Head of caudate nucleus (tissue), 42 donors: ENCODE data around the gene NF1.

Source experiments
- DNase-seq, 42 donors: peaks; one replicate each; pipeline versions ENCODE4 v3.0.0 to v3.0.0-alpha.2; 2020 to 2021; ENCODE audit warnings: mixed read lengths in 7 of 42
- intact Hi-C: fragments of 100-400 bp; cut with DNase I; formaldehyde crosslinking; loops from one replicate; pipeline ENCODE4 v1.15.0; 2022

Gene NF1

GRCh38 chr17:31388770-31389656, 294.2 kb downstream of the NF1 start:
- peak in 37 of 42 donors; percentile 42 to 89 (median 69) for DNase-seq
- intact Hi-C loops: loop anchor here (5.0 kb wide), 1 partner anchor 138 kb away; no protein-coding TSS in a partner anchor

DNA sequence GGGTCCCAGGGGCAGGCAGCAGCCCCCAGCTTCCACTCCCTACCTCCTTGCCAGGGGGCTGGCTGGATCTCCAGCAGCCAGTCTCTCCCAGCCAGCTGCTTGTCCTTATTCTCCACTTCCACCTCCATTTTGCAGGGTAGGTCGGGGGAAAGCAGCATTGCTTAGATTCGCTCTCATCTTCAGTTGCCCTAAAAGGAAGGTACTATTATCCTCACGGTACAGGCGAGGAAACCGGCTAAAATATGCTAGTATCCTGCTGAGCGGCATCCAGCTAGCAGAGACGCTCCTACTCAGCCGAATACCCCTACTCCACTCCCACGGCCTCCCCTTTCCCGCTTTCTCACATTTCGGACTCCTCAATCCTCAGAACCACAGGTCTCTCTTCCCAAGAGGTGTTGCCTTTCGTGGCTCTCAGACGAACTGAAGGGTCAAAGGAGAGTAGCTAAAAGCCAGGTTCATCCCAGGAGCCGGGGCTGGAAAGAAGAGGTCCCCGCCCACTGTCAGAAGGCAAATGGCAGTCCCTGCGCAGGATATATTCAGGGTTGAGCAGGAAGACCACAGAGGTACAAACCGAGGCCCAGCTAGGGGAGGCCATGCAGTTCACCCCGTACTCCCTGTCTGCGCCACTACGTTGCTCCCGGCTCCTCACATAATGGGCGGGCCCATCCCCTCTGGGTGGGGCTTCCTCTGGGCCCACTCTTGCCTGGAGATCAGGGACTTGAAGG, 295.0 kb downstream of the NF1 start:
- intact Hi-C loops: loop anchor here (5.0 kb wide), 1 partner anchor 137 kb away; no protein-coding TSS in a partner anchor
- DNase-seq: peak in 4 of 42 donors; percentile 24 to 43 (median 36)

DNA sequence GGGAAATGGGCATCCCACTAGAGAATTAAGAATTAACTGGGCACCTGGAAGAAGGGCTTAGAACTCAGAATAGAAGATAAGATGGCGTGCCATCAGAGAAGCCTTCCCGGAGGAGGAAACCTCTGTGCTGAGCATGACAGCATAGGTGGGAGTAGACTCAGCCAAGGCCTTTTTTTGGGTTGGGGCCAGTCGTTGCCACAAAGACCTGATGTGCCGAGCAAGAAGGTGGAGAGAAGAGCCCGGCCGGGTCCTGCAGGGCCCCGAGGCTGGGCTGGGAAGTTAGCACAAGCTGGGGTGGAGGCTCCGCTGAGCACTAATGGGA, 295.6 kb downstream of the NF1 start:
- intact Hi-C loops: no loop called here

DNA sequence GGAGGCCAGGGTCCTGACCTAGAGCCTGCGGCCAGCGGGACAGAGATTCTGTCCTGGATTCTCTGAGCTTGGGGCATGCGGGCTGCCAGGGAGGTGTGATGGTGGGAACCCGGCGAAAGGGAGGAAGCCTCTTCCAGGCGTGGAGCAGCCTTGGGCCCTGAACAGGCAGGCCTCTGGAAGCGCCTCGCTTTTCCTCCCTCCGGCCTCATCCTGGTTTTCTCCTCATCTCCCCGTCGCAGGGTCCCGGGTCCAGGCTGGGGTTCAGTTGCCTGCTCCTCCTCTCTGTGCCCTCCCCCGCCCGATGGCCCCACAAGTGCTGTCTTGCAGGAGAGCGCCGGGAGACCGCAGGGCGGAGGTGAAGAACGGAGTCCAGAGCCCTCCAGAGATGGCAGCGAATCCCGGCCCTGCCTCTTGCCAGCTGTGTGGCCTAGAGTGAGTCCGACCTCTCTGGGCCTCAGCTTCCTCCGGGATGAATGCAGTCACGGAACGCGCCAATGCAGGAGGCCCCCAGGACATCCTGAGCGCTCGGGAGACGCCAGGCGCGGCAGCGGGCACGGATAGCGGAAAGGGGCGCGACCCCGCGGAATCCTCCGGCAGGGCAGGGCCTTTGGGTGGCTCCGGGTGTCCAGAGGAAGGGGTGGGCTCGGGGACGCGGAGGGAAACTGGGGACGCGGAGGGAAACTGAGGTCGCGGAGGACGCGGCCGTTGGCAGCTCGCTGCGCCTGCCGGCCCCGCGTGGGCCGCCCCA, 296.1 kb downstream of the NF1 start:
- peak in 12 of 42 donors; percentile 18 to 62 (median 40) for DNase-seq
- intact Hi-C loops: no loop called here

More for the DNA sequence above, 295.6 kb downstream of the NF1 start:
- DNase-seq: peak in 1 of 42 donors; percentile 25

DNA sequence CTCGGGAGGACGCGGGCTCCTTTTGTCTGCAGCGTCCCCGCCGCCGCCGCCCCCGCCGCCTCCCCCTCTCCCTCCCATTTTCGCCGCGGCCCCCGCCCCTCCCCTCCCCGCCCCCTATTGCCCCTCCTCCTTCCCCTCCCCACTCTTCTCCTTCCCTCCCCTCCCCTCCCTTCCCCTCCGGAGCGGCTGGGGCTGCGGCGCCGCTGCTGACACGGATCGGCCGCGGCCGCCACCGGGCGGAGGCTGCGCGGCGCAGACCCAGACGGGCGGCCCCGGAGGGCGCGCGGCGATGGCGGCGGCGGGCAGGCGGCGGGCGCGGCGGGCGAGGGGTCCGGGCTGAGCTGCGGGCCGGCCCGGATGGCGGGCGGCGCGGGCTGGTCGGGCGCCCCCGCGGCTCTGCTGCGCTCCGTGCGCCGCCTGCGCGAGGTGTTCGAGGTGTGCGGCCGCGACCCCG, 296.7 kb downstream of the NF1 start, which contains the start of gene RAB11FIP4:
TSS of gene RAB11FIP4 (plus strand) at position 180 of the 454 bp plus-strand sequence. CDS start at position 358, 178 bp downstream.
- intact Hi-C loops: no loop called here
- peak in 37 of 42 donors; percentile 40 to 82 (median 62) for DNase-seq

- peak in 36 of 42 donors; percentile 23 to 76 (median 53) for DNase-seq
- intact Hi-C loops: no loop called here
Measured at GRCh38 chr17:31392002-31392855, 297.5 kb downstream of the NF1 start.

DNA sequence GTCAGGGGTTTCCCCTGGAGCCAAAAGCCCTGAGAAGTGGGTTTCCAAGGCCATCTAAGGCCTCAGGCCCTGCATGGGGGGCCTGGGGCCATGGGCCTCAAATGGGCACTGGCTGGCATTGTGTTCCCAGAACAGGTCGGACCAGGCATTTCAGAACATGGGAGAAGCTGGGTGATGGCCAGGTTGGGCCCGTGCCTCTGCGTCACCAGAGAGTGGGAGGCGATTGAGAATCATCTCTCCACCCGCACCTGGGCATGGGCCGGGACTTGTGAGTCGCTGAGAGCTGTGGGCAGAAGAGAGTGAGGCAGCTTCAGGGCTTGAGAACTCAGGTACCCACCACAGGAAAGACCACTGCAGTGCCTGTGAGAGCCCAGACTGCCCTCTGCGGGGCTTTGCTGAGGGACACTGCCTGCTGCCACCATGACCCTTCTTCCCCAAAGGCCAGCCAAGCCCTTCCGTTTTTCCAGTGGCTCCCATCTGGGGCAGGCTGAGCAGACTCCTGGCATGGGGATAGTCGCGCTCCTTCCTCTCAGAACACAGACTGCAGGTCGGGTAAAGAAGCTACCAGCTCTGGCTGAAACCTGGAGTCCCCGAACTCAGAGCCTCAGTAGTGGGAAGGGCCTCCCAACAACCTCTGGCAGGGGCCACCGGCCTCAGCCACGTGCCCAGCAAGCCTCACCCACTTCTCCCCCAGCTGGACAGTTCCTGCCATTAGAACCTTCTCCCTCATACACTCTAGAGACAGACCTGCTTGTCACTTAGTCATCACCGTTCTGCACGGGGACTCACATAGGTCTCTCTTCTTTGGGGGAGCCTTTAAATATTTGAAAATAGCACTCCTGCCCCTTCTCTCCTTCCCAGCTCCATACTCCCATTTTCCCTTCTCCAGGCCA, 298.3 kb downstream of the NF1 start:
- DNase-seq: peak in 27 of 42 donors; percentile 22 to 73 (median 54)
- intact Hi-C loops: no loop called here

GRCh38 chr17:31393749-31394146, 299.0 kb downstream of the NF1 start:
- peak in 8 of 42 donors; percentile 4 to 39 (median 16) for DNase-seq
- intact Hi-C loops: no loop called here

- peak in 41 of 42 donors; percentile 40 to 91 (median 72) for DNase-seq
- intact Hi-C loops: no loop called here
Measured at GRCh38 chr17:31394544-31394943, 299.8 kb downstream of the NF1 start.

DNA sequence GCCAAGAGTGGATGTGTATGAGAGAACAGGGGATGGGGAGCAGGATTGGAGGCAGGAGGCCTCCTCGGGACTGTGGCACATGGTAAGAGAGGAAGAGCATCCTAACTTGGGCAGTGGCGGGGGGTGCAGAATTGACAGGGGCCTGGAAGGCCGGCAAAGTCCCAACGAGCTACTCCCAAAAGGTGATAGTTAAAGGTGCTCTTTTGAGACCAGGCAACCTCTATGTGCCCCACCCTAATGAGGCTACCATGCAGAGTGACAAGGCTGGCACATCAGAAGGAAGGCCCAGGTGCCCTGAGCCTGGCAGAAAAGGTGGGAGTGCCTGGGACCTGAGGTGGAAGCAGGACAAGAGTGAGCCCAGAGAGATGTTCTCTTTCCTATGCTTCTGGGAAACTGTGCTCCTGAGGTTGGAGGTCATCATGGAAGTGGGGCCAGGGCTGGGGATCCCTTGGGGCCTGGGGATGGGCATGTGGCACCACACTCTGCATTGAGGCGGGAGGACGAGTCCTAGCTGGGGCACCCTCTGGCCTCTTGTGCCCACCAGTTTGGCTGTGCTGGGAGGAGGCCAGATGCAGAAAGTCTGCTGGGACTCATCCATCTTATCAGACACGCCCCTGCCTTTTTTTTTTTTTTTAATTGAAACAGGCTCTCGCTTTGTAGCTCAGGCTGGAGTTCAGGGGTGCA, 302.6 kb downstream of the NF1 start:
- intact Hi-C loops: no loop called here
- DNase-seq: peak in 10 of 42 donors; percentile 1 to 36 (median 12)

GRCh38 chr17:31398381-31399311, 303.9 kb downstream of the NF1 start:
- DNase-seq: peak in 11 of 42 donors; percentile 2 to 38 (median 10)
- intact Hi-C loops: no loop called here

GRCh38 chr17:31400481-31400950, 305.7 kb downstream of the NF1 start:
- DNase-seq: peak in 4 of 42 donors; percentile 2 to 26 (median 10)
- intact Hi-C loops: no loop called here

DNA sequence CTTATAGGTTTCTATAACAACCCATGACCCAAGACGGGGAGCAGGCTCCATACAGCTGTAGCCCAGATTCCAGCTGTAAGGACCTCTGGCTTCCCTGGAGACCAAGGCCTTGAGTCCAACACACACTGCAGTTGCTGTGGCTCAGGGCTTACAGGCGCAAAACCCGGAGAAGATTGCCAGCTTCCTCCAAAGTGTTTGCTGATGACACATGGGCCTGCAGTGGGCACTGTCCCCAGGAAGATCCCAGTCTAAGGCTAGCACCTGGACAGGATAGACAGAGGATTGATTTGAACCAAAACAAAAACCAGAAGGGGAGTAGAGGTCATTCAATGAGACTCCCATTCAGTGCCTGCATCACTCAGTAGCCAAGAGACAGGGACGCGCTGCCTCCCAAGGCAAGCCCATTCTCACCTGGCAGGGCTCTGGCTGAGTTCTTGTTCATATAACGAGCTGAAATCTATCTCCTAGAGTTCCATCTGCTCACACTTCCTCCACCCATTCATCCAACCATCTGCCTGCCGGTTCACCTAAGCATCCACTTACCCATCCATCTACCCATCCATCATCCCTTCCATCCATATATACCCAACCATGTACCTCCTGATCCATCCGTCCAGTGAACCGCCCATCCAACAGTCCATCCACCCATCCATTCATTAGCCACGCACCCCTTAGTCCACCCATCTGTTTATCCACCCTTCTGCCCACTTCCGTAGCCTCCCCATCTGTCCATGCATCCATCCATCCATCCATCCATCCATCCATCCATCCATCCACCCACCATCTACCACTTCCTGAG, 306.9 kb downstream of the NF1 start:
- intact Hi-C loops: no loop called here
- DNase-seq: peak in 6 of 42 donors; percentile 0 to 25 (median 10)
